B cell (primary cell): ENCODE measurements around the gene DNAH3.

Source experiments
- CTCF ChIP-seq: fragments of 200-600 bp; IDR thresholded peaks from one replicate; pipeline ENCODE4 v1.8.0; 2022; ENCODE audit warnings: antibody characterized with exemption, mild to moderate bottlenecking
- EZH2 ChIP-seq: IDR thresholded peaks from 2 replicates; pipeline ENCODE4 v1.6.1; 2012; ENCODE audit warnings: borderline replicate concordance, low read depth, mild to moderate bottlenecking, moderate library complexity, low read length; ENCODE audit not compliant: insufficient read depth, poor library complexity, severe bottlenecking

- TF ChIP-seq CTCF, result no peak
- TF ChIP-seq EZH2, result no peak
Measured at GRCh38 chr16:21056396-21056795, 94.2 kb downstream of the DNAH3 start.
